Stomach (tissue), 9 donors: ENCODE measurements around the gene IQGAP2. TPM values are rescaled to one million over a fixed set of nuclear protein-coding genes. Genes with fewer than 3 reads are reported as not detected.
A peak's percentile ranks its signal among the peaks of the same experiment; 100 is the strongest.
"Not testable (repeated sequence)": the region's sequence is repeated elsewhere in the genome, so short reads cannot be mapped to it uniquely, and the experiment has no call there.

ENCODE experiments used
- DNase-seq, 2 donors: peaks; one replicate each; pipeline versions ENCODE4 v3.0.0 to v3.0.0-alpha.2; 2013 to 2019
- H3K27ac ChIP-seq, 5 donors: fragments of 200-600 bp in 4 of 5; sonication (generic) in 4 of 5; one replicate each; pipeline ENCODE4 v1.5.1; 2013 to 2019; ENCODE audit warnings: mild to moderate bottlenecking in 1 of 5, moderate library complexity in 1 of 5
- H3K27me3 ChIP-seq, 3 donors: fragments of 200-600 bp; sonication (generic); one replicate each; pipeline ENCODE4 v1.5.1; 2017 to 2019; ENCODE audit warnings: mixed run types in 1 of 3
- H3K36me3 ChIP-seq, 4 donors: fragments of 200-600 bp; sonication (generic); 1 replicate in 3 of 4; 2 replicates in 1 of 4; pipeline ENCODE4 v1.5.1; 2016 to 2019
- H3K4me1 ChIP-seq, 4 donors: fragments of 200-600 bp; sonication (generic); one replicate each; pipeline ENCODE4 v1.5.1; 2016 to 2019
- H3K4me3 ChIP-seq, 4 donors: fragments of 200-600 bp; sonication (generic) in 3 of 4; one replicate each; pipeline ENCODE4 v1.5.1; 2016 to 2019; ENCODE audit warnings: mild to moderate bottlenecking in 1 of 4
- H3K9me3 ChIP-seq, 4 donors: fragments of 200-600 bp; sonication (generic); one replicate each; pipeline ENCODE4 v1.5.1; 2016 to 2019
- EP300 ChIP-seq: sonication (generic); formaldehyde crosslinking; IDR thresholded peaks from one replicate; pipeline ENCODE4 v1.6.1; 2017; ENCODE audit warnings: antibody characterized with exemption
- POLR2A ChIP-seq, 4 donors: fragments of 450-650 bp; IDR thresholded peaks; one replicate each; pipeline ENCODE4 v1.6.1; 2016; ENCODE audit warnings: antibody characterized with exemption in 4 of 4, control low read depth in 2 of 4, mild to moderate bottlenecking in 1 of 4, moderate library complexity in 1 of 4
- POLR2AphosphoS5 ChIP-seq, 3 donors: sonication (generic); formaldehyde crosslinking; IDR thresholded peaks; one replicate each; pipeline ENCODE4 v1.6.1; 2016; ENCODE audit warnings: antibody characterized with exemption in 3 of 3
- WGBS, 5 donors: extraction: QIAGEN DNeasy Blood & Tissue Kit in 3 of 5; methylation state at CpG; one replicate each; pipeline versions ENCODE4 v1.1.5 to v1.1.7; 2013 to 2018; 5-methylcytosine and 5-hydroxymethylcytosine counted together
- intact Hi-C: fragments of 100-400 bp; cut with DNase I; formaldehyde crosslinking; loops from one replicate; pipeline ENCODE4 v1.15.1; 2023; ENCODE audit warnings: low total_unique reads
- polyA plus RNA-seq, 3 donors: library from polyadenylated mRNA; stranded (reverse); fragments of 200-250 nt; gene quantifications; one replicate each; pipeline ENCODE4 v1.2.3, GENCODE V29; 2013
- total RNA-seq, 5 donors: library from RNA; depleted of rRNA; stranded (reverse); fragments of >200 nt; gene quantifications; one replicate each; pipeline versions ENCODE4 v1.1.0 to v1.2.3, GENCODE V29; 2014 to 2016
- TF ChIP-seq, protein P1 (sequence below), 7 experiments: fragments of 450-650 bp in 4 of 7; fragments of 200-600 bp in 3 of 7; sonication (generic) in 3 of 7; IDR thresholded peaks; one replicate each; pipeline ENCODE4 v1.5.1; 2016 to 2019; ENCODE audit warnings: antibody characterized with exemption in 7 of 7, control low read depth in 2 of 7, mild to moderate bottlenecking in 1 of 7
- donor health status: healthy with polysubstance abuse.
- donor health status: Bipolar disorder and iron deficiency.
- donor health status: healthy.

IQGAP2 gene
- total and polyA plus RNA-seq, 8 donors, result 11.5 to 122 (median 42.1) TPM

DNA sequence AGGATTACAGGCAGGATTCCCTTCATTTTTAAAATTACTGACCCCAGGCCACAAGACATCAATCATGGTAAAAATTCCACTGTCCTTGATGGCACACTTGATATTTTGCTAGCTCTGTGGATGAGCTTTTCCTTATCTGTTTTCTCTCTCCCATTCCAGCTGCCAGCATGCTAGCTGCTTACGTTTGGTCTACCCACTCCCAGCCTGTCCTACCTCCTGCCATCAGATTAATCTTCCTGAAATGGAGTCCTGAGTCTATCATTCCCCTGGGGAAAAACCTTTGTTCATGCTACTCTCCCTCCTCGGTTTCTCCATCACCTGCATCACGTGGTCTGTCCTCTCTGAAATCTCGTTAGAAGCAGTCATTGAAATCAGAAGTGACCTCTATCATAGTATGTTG is 111.2 kb downstream of the IQGAP2 start:
- 60 to 77% (median 72%) methylated on average over 4 of the region's 4 CpGs for WGBS, 5 donors
- TF ChIP-seq POLR2A (IDR thresholded peaks at IDR 0.05) (no peak), POLR2AphosphoS5 (IDR thresholded peaks at IDR 0.05) (no peak)
- intact Hi-C loops, result no loop called here

DNA sequence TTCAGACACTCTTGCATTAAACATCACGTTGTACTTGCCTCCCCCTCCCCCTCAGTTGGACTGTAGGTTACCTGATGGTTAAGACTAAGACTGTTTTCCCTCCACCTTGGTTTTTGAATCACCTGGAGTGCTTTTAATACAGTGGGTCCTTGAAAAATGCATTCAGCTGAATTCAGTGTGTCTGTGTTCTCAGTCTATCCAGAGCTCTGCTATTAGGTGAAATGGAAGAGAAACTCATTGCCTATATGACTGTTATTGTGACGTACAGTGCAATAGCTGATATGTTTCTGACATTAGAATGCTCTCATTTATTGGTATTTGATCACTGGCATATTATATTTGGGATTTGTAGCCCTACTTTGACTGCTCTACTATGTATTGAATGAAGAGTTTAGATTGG is 111.6 kb downstream of the IQGAP2 start:
- Histone ChIP-seq H3K4me3 (no peak overlapping the region), H3K9me3 (no peaks in the 10 kb centered on the region), H3K36me3 (peaks cover 0 to 3% (median 0%) of the 10 kb centered on the region in 4 donors), H3K4me1 (no peaks in the 10 kb centered on the region), H3K27me3 (no peaks in the 10 kb centered on the region), H3K27ac (no peak overlapping the region)
- 66 to 75% (median 68%) methylated on average over 2 of the region's 2 CpGs for WGBS, 5 donors
- TF ChIP-seq POLR2AphosphoS5 (IDR thresholded peaks at IDR 0.05) (no peak), EP300 (no peak), POLR2A (IDR thresholded peaks at IDR 0.05) (no peak)
- TF ChIP-seq, protein P1, sequence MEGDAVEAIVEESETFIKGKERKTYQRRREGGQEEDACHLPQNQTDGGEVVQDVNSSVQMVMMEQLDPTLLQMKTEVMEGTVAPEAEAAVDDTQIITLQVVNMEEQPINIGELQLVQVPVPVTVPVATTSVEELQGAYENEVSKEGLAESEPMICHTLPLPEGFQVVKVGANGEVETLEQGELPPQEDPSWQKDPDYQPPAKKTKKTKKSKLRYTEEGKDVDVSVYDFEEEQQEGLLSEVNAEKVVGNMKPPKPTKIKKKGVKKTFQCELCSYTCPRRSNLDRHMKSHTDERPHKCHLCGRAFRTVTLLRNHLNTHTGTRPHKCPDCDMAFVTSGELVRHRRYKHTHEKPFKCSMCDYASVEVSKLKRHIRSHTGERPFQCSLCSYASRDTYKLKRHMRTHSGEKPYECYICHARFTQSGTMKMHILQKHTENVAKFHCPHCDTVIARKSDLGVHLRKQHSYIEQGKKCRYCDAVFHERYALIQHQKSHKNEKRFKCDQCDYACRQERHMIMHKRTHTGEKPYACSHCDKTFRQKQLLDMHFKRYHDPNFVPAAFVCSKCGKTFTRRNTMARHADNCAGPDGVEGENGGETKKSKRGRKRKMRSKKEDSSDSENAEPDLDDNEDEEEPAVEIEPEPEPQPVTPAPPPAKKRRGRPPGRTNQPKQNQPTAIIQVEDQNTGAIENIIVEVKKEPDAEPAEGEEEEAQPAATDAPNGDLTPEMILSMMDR (IDR thresholded peaks at IDR 0.05), result no peak
- no peak for DNase-seq
- intact Hi-C loops, result no loop called here

More for the DNA sequence above, 111.2 kb downstream of the IQGAP2 start:
- no peaks in the 10 kb centered on the region for H3K9me3 ChIP-seq
- no peaks in the 10 kb centered on the region for H3K27me3 ChIP-seq
- no peak for DNase-seq
- H3K36me3 ChIP-seq, result peaks cover 0 to 3% (median 0%) of the 10 kb centered on the region in 4 donors
- H3K4me1 ChIP-seq, result no peaks in the 10 kb centered on the region
- H3K27ac ChIP-seq, result no peak overlapping the region
- no peak overlapping the region for H3K4me3 ChIP-seq

DNA sequence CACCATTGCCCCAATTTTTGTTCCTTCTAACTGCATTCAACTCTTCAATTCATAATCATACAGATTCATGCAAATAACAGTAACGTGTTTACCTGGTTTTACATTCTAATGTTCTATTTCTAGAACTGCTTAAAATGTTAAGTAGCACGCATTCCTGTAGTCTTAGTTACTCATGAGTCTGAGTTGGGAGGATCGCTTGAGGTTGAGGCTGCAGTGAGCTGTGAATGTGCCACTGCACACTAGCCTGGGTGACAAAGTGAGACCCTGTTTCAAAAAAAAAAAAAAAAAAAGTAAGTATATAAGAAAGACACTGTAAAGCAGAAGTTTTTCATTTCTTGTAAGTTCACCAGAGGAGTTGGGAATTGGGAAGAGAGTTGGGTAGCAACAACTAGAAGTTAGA is 114.2 kb downstream of the IQGAP2 start:
- no peak for TF ChIP-seq EP300
- TF ChIP-seq, protein P1 (IDR thresholded peaks at IDR 0.05), result no peak
- no peak for TF ChIP-seq POLR2A (IDR thresholded peaks at IDR 0.05)
- no peak for TF ChIP-seq POLR2AphosphoS5 (IDR thresholded peaks at IDR 0.05)
- no peak overlapping the region for H3K4me3 ChIP-seq
- H3K27ac ChIP-seq, result no peak overlapping the region
- no peaks in the 10 kb centered on the region for H3K27me3 ChIP-seq
- no peaks in the 10 kb centered on the region for H3K36me3 ChIP-seq
- no peak for DNase-seq
- intact Hi-C loops, result no loop called here
- H3K9me3 ChIP-seq, result no peaks in the 10 kb centered on the region
- H3K4me1 ChIP-seq, result peaks cover 0 to 17% (median 5%) of the 10 kb centered on the region in 4 donors
- 91 to 99% (median 97%) methylated on average over 3 of the region's 3 CpGs for WGBS, 5 donors

DNA sequence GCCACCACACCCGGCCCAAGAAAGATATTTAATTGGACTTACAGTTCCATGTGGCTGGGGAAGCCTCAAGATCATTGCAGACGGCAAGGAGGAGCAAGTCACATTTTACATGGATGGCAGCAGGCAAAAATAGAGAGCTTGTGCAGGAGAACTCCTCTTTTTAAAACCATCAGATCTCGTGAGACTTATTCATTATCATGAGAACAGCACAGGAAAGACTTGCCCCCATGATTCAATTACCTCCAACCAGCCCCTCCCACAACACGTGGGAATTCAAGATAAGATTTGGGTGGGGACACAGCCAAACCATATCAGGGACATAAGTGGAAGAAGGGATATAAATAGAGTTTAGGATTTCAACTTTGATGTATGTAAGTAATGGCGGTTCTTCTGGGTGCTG is 115.2 kb downstream of the IQGAP2 start:
- intact Hi-C loops, DNase-seq, H3K27me3 ChIP-seq, H3K36me3 ChIP-seq, H3K4me3 ChIP-seq, H3K9me3 ChIP-seq, H3K27ac ChIP-seq: not testable (repeated sequence)
- 69 to 82% (median 74%) methylated on average over 5 of the region's 5 CpGs for WGBS, 5 donors
- H3K4me1 ChIP-seq, result peaks cover 0 to 27% (median 9%) of the 10 kb centered on the region in 4 donors

DNA sequence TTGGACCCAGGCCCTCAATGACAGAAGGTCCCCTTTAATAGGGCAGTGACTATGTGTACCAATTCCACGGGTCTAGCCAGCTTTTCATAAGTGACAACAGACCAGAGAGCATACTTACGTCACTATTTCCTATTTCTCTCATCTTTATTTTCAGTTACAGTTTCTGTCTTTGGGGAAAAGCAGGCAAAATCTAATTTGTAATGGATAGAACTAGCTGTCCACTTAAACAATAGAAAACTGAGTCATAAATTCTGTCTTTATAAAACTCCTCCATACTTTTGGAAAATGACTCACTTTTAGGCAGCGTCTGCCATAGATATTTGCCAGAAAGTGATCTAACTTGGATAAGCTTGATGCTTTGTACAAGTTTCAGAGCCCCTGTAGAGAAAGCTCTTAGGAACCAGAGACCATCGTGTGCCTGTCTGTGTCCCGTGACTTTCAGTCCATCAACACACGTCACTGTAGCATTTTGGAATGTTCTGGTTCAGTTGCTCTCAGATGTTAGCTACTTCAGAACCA is 118.2 kb downstream of the IQGAP2 start:
- TF ChIP-seq POLR2A (IDR thresholded peaks at IDR 0.05) (no peak), POLR2AphosphoS5 (IDR thresholded peaks at IDR 0.05) (no peak), EP300 (no peak)
- TF ChIP-seq, protein P1 (IDR thresholded peaks at IDR 0.05), result no peak

More for the DNA sequence above, 118.2 kb downstream of the IQGAP2 start:
- no peaks in the 10 kb centered on the region for H3K27me3 ChIP-seq
- H3K4me3 ChIP-seq, result no peak overlapping the region
- H3K27ac ChIP-seq, result peak overlapping the region; percentile 50 to 73 (median 57)
- no peaks in the 10 kb centered on the region for H3K36me3 ChIP-seq
- intact Hi-C loops, result no loop called here
- H3K4me1 ChIP-seq, result peaks cover 0 to 37% (median 19%) of the 10 kb centered on the region in 4 donors
- peak in 1 of 2 donors; percentile 76 for DNase-seq
- no peaks in the 10 kb centered on the region for H3K9me3 ChIP-seq
- 41 to 60% (median 54%) methylated on average over 6 of the region's 6 CpGs for WGBS, 5 donors
